ENCODE data around the gene KCNB1. TPM values are rescaled to one million over a fixed set of nuclear protein-coding genes. Genes with fewer than 3 reads are reported as not detected.

The KCNB1 gene
- total RNA-seq, 1 experiment from 2014 or later, result not detected

DNA sequence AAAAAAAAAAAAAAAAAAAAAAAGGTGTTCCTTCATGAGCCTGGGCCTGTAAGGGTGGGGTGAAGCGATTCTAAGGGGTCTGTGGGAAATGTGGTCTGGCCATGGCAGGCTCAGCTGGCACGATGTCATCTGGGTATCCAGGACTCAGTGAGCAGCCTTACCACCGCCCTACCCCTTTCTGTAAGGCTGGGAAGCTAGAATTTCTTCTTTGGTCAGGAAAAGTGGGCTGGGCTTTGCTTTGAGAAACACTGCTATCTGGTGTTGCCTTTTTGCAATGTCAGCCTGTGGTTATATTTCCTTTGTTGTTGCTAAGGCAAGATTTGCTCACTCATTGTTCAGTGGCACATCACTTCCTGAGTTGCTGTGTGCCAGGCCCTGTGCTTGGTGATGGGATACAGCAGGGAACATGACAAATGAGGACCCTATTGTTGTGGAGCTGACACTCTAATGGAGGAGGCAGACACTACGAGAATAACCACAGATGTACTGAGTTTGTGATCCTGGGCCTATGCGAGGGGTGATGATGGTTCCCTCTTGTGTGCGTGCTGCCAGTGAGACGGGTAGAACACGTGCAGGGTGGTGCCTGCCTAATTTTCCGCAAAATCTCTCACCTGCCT lies 158.7 kb downstream of the KCNB1 start:
- Mint-ChIP-seq H3K36me3 (ENCODE audit: insufficient read depth, unreplicated experiment) (no peaks in the 10 kb centered on the region), H3K4me1 (ENCODE audit: low read depth, unreplicated experiment) (no peaks in the 10 kb centered on the region), H3K4me3 (ENCODE audit: low read depth, unreplicated experiment) (no peak overlapping the region), H3K27ac (ENCODE audit: unreplicated experiment) (no peak overlapping the region), H3K9me3 (ENCODE audit: low read depth, unreplicated experiment) (no peaks in the 10 kb centered on the region), H3K27me3 (ENCODE audit: unreplicated experiment) (peaks cover 72% of the 10 kb centered on the region)
- BruUV-seq (replicated peaks), result no TSS peak
- DNase-seq, result peak; percentile 56
- CTCF ChIA-PET, result interaction anchor here (0.6 to 2.5 kb wide), 6 partner anchors 76 to 288 kb away, joined by 3 to 18 read pairs (median 4); no protein-coding TSS in a partner anchor
- TF ChIP-seq, protein P1, sequence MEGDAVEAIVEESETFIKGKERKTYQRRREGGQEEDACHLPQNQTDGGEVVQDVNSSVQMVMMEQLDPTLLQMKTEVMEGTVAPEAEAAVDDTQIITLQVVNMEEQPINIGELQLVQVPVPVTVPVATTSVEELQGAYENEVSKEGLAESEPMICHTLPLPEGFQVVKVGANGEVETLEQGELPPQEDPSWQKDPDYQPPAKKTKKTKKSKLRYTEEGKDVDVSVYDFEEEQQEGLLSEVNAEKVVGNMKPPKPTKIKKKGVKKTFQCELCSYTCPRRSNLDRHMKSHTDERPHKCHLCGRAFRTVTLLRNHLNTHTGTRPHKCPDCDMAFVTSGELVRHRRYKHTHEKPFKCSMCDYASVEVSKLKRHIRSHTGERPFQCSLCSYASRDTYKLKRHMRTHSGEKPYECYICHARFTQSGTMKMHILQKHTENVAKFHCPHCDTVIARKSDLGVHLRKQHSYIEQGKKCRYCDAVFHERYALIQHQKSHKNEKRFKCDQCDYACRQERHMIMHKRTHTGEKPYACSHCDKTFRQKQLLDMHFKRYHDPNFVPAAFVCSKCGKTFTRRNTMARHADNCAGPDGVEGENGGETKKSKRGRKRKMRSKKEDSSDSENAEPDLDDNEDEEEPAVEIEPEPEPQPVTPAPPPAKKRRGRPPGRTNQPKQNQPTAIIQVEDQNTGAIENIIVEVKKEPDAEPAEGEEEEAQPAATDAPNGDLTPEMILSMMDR (IDR thresholded peaks at IDR 0.05; ENCODE audit: unreplicated experiment), result no peak
- intact Hi-C loops (cut with micrococcal nuclease; ENCODE audit: unreplicated experiment), result loop anchor here (5.0 kb wide), 1 partner anchor 76 kb away; no protein-coding TSS in a partner anchor

DNA sequence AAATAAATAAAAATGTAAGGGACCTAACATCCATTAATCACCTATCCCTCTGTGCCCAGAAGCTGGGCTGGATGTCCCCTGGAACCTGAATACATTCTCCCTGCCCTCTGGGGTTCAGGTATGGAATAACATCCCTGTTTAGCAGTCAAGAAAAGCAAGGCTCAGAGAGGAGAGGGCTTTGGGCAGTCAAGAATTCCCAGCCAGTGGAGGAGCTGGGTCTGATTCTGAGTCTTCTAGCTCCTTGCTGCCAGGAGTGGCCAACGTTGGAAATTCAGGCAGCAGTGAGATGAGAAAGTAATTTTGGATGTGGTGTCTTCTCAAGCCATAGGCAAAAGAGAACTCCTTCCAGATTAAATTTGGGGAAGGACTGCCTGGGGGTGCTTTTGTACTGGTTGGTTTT lies 162.0 kb downstream of the KCNB1 start:
- BruUV-seq (replicated peaks), result no TSS peak
- H3K4me1 Mint-ChIP-seq (ENCODE audit: low read depth, unreplicated experiment), result no peaks in the 10 kb centered on the region
- peak; percentile 58 for DNase-seq
- no peaks in the 10 kb centered on the region for H3K36me3 Mint-ChIP-seq (ENCODE audit: insufficient read depth, unreplicated experiment)
- TF ChIP-seq, protein P1 (IDR thresholded peaks at IDR 0.05; ENCODE audit: unreplicated experiment), result peak; percentile 49
- CTCF ChIA-PET, result interaction anchor here (0.5 to 1.6 kb wide), 11 partner anchors 10 to 677 kb away, joined by 3 to 18 read pairs (median 3); no protein-coding TSS in a partner anchor
- peaks cover 63% of the 10 kb centered on the region for H3K27me3 Mint-ChIP-seq (ENCODE audit: unreplicated experiment)
- intact Hi-C loops (cut with micrococcal nuclease; ENCODE audit: unreplicated experiment), result loop anchor here (5.0 kb wide), 1 partner anchor 73 kb away; no protein-coding TSS in a partner anchor
- H3K9me3 Mint-ChIP-seq (ENCODE audit: low read depth, unreplicated experiment), result no peaks in the 10 kb centered on the region
- H3K4me3 Mint-ChIP-seq (ENCODE audit: low read depth, unreplicated experiment), result no peak overlapping the region
- H3K27ac Mint-ChIP-seq (ENCODE audit: unreplicated experiment), result no peak overlapping the region

DNA sequence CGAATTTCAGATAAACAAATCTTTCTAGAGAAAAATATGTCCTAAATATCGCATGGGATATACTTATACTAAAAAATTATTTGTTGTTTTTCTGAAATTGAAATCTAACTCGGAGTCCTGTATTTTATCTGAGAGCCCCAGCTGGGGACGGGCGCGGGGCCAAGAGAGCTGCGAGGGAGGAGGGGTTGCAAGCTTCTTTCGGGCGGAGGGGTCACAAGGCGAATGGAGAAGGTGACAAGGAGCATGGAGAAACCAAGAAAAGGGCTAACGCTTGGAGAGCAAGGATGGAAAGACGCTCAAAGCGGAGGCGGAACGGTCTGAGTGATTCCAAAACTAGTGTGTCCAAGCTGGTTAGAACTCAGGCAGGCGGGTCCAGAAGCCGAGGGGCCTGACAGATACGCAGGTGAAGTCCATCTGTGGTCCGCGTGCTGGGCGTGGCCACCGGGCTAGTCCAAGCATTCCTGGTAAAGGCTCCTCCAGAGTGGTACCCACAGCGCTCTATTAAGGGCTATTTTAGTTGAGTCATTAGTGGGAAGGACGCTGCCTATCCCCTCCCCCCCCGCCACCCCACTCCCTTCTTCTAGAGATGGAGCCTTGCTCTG lies 163.2 kb downstream of the KCNB1 start:
- intact Hi-C loops (cut with micrococcal nuclease; ENCODE audit: unreplicated experiment), result no loop called here
- peaks cover 52% of the 10 kb centered on the region for H3K27me3 Mint-ChIP-seq (ENCODE audit: unreplicated experiment)
- TF ChIP-seq, protein P1 (IDR thresholded peaks at IDR 0.05; ENCODE audit: unreplicated experiment), result no peak
- CTCF ChIA-PET, result interaction anchor here (0.5 kb wide), 1 partner anchor 457 kb away, joined by 4 read pairs; no protein-coding TSS in a partner anchor
- DNase-seq, result no peak
- no peaks in the 10 kb centered on the region for H3K36me3 Mint-ChIP-seq (ENCODE audit: insufficient read depth, unreplicated experiment)
- H3K4me3 Mint-ChIP-seq (ENCODE audit: low read depth, unreplicated experiment), result no peak overlapping the region
- H3K9me3 Mint-ChIP-seq (ENCODE audit: low read depth, unreplicated experiment), result no peaks in the 10 kb centered on the region
- no TSS peak for BruUV-seq (replicated peaks)
- no peaks in the 10 kb centered on the region for H3K4me1 Mint-ChIP-seq (ENCODE audit: low read depth, unreplicated experiment)
- no peak overlapping the region for H3K27ac Mint-ChIP-seq (ENCODE audit: unreplicated experiment)

DNA sequence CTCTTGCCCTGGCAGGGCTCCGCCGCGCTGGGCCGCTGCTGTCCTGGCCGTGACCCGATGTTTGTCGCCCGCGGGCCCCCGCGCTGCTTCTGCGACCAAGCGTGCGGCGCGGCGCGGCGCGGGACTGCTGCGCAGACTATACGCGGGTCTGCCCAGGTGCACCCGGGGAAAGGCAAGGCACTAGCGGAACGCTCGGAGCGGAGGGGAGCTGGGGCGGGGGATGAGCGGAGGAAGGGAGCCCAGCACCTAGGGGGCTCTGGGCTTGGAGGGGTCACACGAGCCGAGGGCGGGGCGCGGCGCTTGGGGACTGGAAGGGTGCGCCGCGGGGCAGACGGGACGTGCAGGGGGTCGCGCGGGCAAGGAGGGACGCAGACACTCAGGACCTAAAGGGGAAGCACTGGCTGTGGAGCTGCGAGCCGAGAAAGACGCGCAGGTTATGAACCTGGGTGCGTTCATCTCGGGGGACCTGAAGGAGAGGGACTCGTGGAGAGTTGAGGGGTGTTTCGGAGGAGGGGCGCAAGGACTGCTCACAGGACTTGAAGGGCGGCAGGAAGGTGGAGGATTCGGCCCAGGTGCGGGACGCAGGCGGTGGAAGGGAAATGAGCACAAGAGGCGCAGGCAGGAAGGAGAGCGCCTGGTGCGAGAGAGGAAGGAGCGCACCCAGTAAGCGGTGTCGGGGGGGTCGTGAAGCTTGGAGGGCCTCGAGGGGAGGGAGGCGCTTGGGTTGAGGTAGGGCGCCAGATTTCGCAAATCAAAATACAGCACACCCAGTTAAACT lies 163.8 kb downstream of the KCNB1 start:
- DNase-seq, result no peak
- TF ChIP-seq, protein P1 (IDR thresholded peaks at IDR 0.05; ENCODE audit: unreplicated experiment), result no peak
- Mint-ChIP-seq H3K9me3 (ENCODE audit: low read depth, unreplicated experiment) (no peaks in the 10 kb centered on the region), H3K4me1 (ENCODE audit: low read depth, unreplicated experiment) (no peaks in the 10 kb centered on the region), H3K27ac (ENCODE audit: unreplicated experiment) (no peak overlapping the region), H3K27me3 (ENCODE audit: unreplicated experiment) (peaks cover 47% of the 10 kb centered on the region), H3K36me3 (ENCODE audit: insufficient read depth, unreplicated experiment) (no peaks in the 10 kb centered on the region), H3K4me3 (ENCODE audit: low read depth, unreplicated experiment) (no peak overlapping the region)
- intact Hi-C loops (cut with micrococcal nuclease; ENCODE audit: unreplicated experiment), result no loop called here
- CTCF ChIA-PET, result interaction anchor here (0.5 kb wide), 1 partner anchor 458 kb away, joined by 4 read pairs; no protein-coding TSS in a partner anchor
- BruUV-seq (replicated peaks), result no TSS peak

All from Calu3 (cell line).